HG02642 (cell line): ENCODE results near the gene PSPH.

ENCODE experiments used
- ATAC-seq: cut with Tn5 transposase; IDR thresholded peaks from one replicate; pipeline ENCODE4 v1.9.1; 2021; ENCODE audit warnings: mild to moderate bottlenecking; ENCODE audit not compliant: unreplicated experiment, poor library complexity

PSPH gene

DNA sequence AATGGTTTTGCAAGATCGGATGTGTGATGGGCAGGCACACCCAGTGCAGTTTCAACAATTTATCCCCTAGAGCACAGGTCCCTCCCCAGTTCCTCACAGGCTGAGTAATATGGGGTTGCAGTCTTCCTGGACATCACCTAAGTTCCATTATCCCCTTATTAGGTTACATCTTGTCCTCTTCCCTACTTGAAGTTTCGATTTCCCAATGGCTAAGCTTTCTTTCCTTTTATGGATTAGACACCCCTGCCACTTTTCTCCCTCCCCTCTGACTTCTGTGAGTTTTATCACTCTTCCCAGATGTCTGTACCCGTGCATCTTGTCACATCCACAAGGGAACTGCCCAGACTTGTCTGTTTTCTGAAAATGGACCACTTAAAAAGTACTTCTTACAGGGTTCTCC lies 89.2 kb downstream of the PSPH start:
- ATAC-seq = no peak
